IPS DF 4.7 (cell line): Measurements from ENCODE around the gene PDILT.
"Not testable (repeated sequence)": the region's sequence is repeated elsewhere in the genome, so short reads cannot be mapped to it uniquely, and the experiment has no call there.

Source experiments
- DNase-seq: peaks from one replicate; pipeline ENCODE4 v3.0.0-alpha.2; 2013; ENCODE audit warnings: low spot score; ENCODE audit errors: extremely low read depth

PDILT gene

GRCh38 chr16:20322696-20323095 lies 81.8 kb downstream of the PDILT start:
- DNase-seq, result no peak

GRCh38 chr16:20321671-20322070 lies 82.9 kb downstream of the PDILT start:
- no peak for DNase-seq

GRCh38 chr16:20321051-20321450 lies 83.5 kb downstream of the PDILT start:
- DNase-seq, result not testable (repeated sequence)

- no peak for DNase-seq
Measured at GRCh38 chr16:20320592-20320991, 83.9 kb downstream of the PDILT start.

GRCh38 chr16:20320178-20320577 lies 84.4 kb downstream of the PDILT start:
- no peak for DNase-seq

GRCh38 chr16:20319406-20319805 lies 85.1 kb downstream of the PDILT start:
- no peak for DNase-seq

- no peak for DNase-seq
Measured at GRCh38 chr16:20318437-20318836, 86.1 kb downstream of the PDILT start.

GRCh38 chr16:20318006-20318405 lies 86.5 kb downstream of the PDILT start:
- DNase-seq, result no peak

GRCh38 chr16:20317117-20317516 lies 87.4 kb downstream of the PDILT start:
- DNase-seq, result no peak

GRCh38 chr16:20316715-20317114 lies 87.8 kb downstream of the PDILT start:
- no peak for DNase-seq

GRCh38 chr16:20315764-20316163 lies 88.8 kb downstream of the PDILT start:
- DNase-seq, result no peak

- DNase-seq, result no peak
Measured at GRCh38 chr16:20314575-20314974, 90.0 kb downstream of the PDILT start.

GRCh38 chr16:20313741-20314140 lies 90.8 kb downstream of the PDILT start:
- no peak for DNase-seq

GRCh38 chr16:20312536-20313095 lies 91.9 kb downstream of the PDILT start:
- DNase-seq, result not testable (repeated sequence)

GRCh38 chr16:20311548-20311947 lies 93.0 kb downstream of the PDILT start:
- DNase-seq, result no peak

GRCh38 chr16:20310421-20311395 lies 93.8 kb downstream of the PDILT start:
- no peak for DNase-seq

- no peak for DNase-seq
Measured at GRCh38 chr16:20309786-20310185, 94.8 kb downstream of the PDILT start.
